Ureter (tissue), 1 donor: ENCODE results near the gene RREB1. TPM values are rescaled to one million over a fixed set of nuclear protein-coding genes. Genes with fewer than 3 reads are reported as not detected.

Experiments
- DNase-seq: peaks from one replicate; pipeline ENCODE4 v3.0.0-alpha.2; 2020; ENCODE audit warnings: low spot score
- total RNA-seq: library from RNA; stranded (reverse); gene quantifications from one replicate; pipeline ENCODE4 v1.2.4, GENCODE V29; 2023
- donor health status: DM: yes; HTN: yes; CAD: no.

The RREB1 gene
- total RNA-seq, 1 donor from 2014 or later, result 74.6 TPM

DNA sequence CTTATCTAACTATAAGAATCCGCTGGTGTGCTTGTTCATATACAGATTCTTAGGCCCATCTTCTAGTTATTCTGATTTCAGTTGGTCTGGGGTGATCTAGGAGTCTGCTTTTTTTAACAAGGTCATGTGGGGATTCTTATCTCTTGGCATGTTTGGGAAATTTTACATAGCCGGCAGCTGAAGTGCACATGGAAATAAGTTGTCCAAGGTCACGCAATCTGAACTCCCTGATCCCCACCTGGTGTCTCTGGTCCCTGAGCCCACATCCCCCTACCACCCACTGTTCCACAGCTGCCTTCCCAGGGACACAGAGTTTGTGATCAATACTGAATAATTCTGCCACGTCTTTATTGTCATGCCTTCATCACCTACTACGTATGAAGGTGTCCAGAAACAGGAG, 114.4 kb downstream of the RREB1 start:
- no peak for DNase-seq

DNA sequence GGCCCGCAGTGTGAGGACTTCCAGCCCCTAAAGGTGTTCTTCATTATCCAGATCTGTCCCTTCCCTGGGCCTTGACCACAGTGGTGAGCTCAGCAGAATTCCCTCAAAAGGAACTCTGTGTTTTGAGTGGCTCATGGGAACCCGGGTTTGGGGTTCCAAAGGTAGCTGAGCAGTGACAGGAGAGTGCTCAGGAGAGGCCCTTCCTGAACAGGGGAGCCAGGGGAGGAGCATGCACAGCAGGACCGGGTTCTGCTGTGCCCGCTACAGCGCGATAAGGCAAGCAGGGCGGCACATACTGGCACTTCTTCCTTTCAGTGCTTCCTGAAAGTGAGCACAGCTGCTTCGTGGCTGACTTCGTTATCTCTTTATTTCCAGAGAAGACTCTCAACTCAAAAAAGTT, 117.0 kb downstream of the RREB1 start:
- no peak for DNase-seq

DNA sequence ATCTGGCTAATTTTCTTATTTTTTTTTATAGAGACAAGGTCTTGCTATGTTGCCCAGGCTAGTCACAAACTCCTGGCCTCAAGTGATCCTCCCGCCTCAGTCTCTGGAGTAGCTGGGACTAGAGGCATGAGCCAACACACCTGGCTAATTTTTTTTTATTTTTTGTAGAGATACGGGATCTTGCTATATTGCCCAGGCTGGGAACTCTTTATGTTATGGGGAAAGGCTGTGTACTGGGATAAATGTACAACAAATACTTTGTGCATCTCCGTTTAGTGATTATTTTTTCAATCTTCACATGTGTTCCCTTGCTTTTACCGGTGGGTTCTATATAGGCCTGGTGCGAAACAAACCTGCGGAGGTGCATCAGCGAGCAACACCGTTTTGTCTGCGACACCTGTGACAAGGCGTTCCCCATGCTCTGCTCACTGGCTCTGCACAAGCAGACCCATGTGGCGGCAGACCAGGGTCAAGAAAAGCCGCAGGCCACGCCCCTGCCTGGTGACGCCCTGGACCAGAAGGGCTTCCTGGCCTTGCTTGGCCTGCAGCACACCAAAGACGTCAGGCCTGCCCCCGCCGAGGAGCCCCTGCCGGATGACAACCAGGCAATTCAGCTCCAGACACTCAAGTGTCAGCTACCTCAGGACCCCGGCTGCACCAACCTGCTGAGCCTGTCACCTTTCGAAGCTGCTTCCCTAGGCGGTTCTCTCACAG, 121.1 kb downstream of the RREB1 start:
- DNase-seq, result no peak

DNA sequence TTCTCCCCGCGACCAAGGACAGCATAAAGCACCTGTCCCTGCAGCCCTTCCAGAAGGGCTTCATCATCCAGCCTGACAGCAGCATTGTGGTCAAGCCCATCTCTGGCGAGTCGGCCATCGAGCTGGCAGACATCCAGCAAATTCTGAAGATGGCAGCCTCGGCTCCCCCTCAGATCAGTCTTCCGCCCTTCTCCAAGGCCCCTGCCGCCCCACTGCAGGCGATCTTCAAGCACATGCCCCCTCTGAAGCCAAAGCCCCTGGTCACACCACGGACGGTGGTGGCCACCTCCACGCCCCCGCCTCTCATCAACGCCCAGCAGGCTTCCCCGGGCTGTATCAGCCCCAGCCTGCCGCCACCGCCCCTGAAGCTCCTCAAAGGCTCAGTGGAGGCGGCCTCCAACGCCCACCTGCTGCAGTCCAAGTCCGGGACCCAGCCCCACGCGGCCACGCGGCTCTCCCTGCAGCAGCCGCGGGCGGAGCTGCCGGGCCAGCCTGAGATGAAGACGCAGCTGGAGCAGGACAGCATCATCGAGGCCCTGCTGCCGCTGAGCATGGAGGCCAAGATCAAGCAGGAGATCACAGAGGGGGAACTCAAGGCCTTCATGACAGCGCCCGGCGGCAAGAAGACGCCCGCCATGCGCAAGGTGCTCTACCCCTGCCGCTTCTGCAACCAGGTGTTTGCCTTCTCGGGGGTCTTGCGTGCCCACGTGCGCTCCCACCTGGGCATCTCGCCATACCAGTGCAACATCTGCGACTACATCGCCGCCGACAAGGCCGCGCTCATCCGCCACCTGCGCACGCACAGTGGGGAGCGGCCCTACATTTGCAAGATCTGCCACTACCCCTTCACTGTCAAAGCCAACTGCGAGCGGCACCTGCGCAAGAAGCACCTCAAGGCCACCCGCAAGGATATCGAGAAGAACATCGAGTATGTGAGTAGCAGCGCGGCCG, 121.9 kb downstream of the RREB1 start:
- no peak for DNase-seq

DNA sequence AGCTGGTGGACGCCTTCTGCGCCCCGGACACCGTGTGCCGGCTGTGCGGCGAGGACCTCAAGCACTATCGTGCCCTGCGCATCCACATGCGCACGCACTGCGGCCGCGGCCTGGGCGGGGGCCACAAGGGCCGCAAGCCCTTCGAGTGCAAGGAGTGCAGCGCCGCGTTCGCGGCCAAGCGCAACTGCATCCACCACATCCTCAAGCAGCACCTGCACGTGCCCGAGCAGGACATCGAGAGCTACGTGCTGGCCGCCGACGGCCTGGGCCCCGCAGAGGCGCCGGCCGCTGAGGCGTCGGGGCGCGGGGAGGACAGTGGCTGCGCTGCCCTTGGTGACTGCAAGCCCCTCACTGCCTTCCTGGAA, 122.5 kb downstream of the RREB1 start:
- DNase-seq, result no peak

DNA sequence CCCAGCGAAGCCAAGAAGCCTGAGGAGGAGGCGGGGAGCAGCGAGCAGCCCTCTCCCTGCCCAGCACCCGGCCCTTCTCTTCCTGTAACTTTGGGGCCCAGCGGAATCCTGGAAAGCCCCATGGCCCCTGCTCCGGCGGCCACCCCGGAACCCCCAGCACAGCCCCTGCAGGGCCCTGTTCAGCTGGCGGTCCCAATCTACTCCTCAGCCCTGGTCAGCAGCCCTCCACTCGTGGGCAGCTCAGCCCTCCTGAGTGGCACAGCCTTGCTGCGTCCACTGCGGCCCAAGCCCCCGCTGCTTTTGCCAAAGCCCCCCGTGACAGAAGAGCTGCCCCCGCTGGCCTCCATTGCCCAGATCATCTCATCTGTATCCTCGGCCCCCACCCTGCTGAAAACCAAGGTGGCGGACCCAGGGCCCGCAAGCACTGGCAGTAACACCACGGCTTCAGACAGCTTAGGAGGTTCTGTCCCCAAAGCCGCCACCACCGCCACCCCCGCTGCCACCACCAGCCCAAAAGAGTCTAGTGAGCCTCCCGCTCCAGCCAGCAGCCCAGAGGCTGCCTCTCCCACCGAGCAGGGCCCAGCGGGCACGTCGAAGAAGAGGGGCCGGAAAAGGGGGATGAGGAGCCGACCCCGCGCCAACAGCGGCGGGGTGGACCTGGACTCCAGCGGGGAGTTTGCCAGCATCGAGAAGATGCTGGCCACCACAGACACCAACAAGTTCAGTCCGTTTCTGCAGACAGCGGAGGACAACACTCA, 123.4 kb downstream of the RREB1 start:
- DNase-seq, result no peak

DNA sequence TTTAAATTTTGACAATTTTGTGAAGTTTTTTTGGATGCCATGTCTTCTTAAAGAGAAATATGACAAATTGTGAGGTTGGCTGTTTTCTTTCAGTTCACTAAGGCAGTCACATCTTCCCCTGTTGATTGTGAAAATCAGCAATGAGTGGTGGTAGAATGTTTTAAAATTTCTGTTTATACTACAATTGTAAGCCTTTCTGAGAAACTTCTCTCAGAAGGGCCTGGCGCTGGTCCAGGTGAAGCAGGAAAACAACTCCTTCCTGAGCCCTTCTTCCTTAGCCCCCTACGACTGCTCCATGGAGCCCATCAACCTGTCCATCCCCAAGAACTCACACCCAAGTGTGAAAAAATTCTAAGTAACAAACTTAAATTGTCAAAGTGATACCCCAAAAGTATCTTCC, 124.6 kb downstream of the RREB1 start:
- no peak for DNase-seq

DNA sequence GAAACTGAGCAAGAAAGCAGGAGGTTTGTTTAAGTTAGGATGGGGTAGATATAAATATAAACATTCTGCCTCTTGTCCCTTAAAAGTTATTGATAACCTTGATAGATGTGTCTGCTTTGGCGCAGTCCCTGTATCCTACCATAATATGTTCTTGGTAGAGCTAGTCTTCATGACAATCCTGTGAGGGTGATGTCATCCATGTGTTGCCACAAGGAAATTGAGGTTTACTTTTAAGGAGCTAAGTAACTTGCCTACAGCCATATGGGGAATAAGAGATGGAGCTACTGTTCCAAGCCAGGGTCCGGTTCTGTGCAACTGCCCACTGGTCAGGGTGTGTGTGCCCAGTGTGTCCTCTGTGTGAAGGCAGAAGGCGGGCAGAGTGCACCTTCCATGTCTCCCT, 126.8 kb downstream of the RREB1 start:
- DNase-seq, result no peak

DNA sequence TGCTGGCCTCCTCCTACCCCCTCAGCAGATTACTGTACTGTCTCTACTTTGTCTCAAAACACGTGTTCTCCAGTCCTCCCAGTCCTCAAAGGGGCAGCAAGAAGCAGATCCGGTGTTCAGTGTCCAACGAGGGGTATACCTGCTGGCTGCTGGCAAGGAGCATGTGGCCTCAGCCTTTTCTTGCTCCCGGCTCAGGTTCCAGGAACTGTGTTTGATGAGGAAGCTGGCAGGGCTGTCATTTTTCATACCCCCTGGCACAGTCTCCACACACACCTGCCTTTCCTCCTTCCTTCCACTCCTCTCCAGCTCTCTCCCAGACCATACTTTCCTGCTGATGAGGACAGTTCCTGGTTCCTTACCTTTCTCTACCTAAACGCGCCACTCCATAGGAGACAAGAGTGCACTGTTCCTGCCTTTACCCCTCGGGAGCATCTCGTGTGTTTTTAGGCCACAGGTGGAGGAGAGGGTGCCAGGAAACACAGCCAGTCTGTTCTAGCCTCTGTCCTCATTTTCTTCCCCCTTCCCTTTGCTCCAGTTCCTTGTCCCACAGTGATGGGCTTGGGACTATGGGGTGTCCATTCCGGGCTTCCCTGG, 128.0 kb downstream of the RREB1 start:
- DNase-seq, result no peak

DNA sequence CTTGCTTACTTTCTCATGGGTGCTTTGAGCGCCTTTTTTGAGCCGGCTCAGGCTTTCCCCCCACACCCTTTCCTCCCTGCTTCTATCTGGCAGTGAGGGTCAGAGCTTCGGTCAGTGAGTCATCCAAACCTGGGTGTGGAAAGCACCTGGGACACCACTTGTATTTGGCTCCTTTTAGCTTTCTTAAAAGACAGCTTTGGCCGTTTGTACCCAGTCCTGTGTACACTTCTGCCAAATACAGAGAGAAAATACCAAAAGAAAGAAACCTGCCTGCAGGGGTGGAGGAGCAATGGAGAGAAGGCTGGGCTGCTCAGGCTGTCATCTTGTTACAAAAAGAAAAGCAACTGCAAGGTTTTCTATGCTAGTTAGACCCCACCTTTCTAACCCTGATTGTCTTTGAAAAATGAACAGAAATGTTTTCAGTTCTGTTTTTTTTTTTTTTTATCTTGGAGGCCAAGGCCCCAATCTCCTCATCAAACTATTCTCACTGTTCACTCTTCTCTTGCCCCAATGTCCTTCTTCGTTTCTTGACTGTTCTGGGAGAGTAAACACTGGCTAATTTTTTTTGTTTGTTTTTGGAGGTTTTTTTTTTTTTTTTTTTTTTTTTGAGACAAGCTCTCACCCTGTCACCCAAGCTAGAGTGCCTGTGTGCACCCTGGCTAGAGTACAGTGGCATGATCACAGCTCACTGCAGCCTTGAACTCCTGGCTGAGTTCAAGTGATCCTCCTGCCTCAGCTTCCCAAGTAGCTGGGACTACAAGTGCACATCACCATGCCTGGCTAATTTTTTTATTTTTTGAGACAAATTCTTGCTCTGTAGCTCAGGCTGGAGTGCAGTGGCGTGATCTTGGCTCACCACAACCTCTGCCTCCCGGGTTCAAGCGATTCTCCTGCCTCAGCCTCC, 128.8 kb downstream of the RREB1 start:
- DNase-seq, result no peak

DNA sequence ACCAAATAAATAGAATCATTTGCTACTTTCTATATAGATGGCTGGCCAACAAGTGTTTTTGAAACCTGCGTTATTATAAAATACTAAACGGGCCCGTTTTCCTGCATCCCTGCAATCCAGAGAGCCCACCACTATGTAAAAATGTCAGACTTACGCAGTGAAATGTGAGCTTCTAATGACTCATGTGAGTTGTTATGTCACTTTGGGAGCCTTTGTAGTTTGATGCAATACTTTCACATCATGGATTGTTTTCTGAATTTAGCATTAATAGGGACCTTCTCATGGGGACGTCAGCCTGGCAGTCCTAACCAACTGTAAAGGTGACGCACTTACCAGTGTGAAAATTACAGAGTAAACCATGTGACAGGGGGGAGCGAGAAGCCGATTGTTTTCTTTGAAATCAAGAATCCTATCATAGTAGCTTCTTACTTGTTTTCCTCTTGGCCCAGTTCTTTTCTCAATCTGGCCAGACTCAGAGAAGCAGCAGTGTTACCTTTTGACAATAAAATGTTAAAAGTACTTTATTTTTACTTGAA, 130.0 kb downstream of the RREB1 start:
- no peak for DNase-seq

DNA sequence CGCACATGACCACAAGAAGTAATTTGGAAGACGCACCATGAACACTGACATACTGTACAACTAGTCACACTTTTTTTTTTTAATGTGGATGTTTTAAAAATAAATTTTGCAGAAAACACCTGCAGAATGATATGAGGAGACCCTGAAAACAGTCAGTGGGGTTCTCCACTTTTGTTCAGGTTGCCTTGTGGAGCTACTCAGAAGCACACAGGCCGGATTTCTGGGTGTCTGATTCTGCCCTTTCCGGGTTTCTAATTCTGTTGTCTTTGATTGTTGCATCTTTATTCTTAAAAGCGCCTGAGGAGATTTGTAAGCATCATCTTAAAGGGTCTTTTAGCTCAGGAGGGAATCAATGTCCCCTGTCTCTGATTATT, 130.8 kb downstream of the RREB1 start:
- no peak for DNase-seq

DNA sequence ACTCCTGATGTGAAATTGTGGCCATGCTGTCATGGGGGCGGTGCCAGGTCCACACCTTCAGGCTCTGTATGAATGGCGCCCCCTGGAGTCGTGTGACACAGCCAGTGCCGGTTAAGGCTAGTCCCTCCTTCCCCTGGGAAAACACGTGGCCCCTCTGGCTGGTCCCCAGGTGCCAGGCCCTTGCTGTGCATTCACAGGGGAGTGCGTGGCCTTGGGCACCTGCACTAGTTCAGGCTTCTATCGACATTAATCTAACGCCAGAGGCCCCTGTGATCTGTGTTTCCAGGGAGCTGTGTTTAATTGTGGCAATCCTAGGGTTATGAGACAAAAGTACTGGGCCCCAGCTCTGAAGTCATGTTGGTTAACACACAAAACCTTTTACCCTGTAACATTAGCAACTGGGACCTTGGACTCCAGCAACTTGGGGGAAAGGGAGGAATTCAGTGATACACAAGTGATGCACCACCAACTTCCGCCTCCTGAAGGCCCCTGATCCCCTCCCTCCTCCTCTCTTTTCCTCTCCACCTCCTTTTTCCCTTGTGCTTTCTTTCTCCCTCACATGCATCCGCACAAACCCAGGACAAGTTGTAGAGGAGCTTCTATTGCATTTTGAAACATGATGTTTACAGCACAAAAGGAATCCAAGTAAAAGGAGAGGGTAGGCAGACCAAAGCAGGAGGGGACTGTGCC, 131.3 kb downstream of the RREB1 start:
- DNase-seq, result peak; percentile 81

DNA sequence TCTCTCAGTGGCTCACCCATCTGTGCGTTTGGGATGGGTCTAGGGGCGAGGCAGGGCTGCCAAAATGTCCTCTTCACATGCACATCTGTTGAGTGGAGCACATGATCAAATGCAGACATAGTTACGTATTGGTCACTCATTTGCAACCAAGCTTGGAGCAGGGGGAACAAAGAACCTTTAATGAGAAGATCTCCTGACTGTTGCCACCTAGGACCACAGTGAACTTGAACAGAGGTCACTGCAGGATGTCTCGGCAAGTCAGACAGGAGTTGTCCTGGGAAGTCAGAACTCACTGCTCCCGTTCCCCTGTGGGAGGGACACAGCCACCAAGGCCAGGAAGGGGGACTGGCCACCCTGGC, 131.8 kb downstream of the RREB1 start:
- DNase-seq, result no peak

DNA sequence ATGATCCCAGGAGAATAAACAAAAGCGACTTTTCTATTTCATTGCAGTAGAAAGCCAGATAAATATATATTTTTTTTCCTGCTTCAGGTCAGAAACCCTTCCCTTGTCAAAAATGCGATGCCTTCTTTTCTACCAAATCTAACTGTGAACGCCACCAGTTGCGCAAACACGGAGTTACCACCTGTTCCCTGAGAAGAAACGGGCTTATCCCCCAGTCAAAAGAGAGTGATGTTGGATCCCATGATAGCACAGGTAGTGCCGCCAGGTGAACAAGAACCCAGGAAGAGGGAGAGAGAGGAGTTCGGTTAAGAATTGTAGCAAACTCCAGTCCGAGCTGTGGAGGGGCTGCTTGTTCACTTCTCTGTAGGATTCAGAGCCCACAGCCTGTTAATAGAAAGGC, 132.6 kb downstream of the RREB1 start:
- no peak for DNase-seq

DNA sequence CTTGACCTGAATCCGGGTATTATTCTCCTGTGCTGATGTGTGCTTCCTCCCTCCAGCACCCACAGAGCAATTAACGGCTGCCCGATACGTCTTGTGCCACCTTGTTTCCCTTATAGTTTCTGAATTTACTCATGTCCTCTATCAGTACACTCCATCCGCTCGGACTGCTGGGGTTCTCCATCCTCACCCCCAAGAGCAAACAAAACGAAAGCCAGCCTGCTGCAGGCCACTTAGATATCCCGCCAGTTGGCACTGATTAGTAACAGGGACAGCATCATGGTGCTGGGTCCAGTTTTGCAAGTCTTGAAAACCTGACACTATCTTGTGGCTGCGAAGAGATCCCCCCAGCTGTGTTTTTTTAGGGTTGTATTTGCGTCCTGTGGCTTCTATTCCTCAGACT, 133.4 kb downstream of the RREB1 start:
- no peak for DNase-seq

DNA sequence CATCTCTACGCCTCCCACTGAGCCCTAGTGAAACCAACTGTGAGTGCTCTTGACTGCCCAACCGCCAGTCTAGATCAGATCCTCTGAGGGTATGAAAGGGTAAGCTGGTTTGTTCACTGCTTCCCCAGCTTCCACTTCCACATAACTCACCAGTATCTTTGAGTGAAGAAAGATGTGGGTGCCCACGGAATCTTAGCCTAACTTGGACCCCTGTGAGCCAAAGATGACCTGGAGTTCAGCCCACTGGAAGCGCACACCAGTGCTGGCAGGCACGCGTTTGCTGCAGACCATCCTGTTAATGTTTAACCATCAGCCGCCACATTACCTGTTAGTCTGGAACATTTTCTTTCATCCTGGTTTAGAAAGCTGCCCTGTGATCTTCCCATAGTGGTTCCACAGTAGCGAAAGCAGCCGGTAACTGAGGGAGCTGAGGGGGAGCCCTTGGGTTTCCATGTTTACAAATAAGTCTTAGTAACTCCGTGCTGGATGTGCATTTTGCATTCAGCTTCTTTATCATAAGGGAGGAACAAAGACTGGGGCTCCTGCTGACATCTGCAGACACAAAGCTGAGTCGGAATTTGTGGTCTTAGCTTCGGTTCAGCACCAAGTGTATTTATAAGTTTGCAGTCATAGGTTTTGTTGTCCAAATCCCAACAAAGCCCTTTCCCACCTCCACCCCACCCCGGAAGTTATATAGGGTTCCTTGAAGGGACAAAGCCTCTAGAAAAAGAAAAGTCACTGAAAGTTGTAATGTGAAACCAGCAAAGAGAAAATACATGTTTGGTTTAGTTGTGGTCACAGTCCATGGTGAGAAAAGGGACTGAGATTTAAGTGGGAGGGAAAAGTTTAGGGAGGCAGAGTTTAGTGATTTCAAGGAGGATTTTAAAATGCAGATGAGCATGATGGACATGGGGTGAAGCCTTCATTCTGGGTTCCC, 134.2 kb downstream of the RREB1 start:
- DNase-seq, result no peak

DNA sequence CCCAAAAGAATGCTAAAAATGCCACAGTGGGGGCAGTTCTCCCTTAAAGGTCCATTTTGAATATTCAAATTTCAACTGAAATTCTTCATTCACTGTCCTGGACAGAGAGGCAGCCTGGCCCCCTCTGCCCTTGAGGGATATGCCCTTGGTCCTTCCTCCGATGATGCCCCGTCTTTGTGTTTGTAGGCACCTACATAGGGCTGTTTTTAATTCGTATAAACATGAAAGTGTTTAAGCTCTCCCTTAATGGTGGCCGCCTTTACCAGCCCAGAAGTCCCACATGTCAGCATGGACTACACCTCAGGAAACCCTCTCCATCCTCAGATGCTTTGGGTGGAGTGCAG, 135.0 kb downstream of the RREB1 start:
- no peak for DNase-seq
